IPS-20b (cell line): Measurements from ENCODE around the gene ANAPC10.
A peak's percentile ranks its signal among the peaks of the same experiment; 100 is the strongest.
"Not testable (repeated sequence)": the region's sequence is repeated elsewhere in the genome, so short reads cannot be mapped to it uniquely, and the experiment has no call there.

Experiments used
- H3K27ac ChIP-seq: one replicate; pipeline ENCODE4 v1.5.1; 2013; ENCODE audit warnings: low read length
- H3K27me3 ChIP-seq: 2 replicates; pipeline ENCODE4 v1.6.1; 2013; ENCODE audit warnings: mild to moderate bottlenecking, low read length, inconsistent platforms; ENCODE audit not compliant: insufficient read depth
- H3K36me3 ChIP-seq: 2 replicates; pipeline ENCODE4 v1.6.1; 2013; ENCODE audit warnings: low read depth, mild to moderate bottlenecking, inconsistent platforms, low read length, moderate library complexity; ENCODE audit not compliant: insufficient read depth
- H3K4me1 ChIP-seq: 2 replicates; pipeline ENCODE4 v1.6.1; 2013; ENCODE audit warnings: mild to moderate bottlenecking, control low read depth, inconsistent platforms, low read length, moderate library complexity; ENCODE audit not compliant: insufficient read depth
- H3K4me3 ChIP-seq: 2 replicates; pipeline ENCODE4 v1.5.1; 2013; ENCODE audit warnings: mild to moderate bottlenecking, low read length, inconsistent platforms
- H3K9ac ChIP-seq: 2 replicates; pipeline ENCODE4 v1.6.1; 2013; ENCODE audit warnings: low read depth, mild to moderate bottlenecking, inconsistent platforms, low read length, moderate library complexity
- H3K9me3 ChIP-seq: 2 replicates; pipeline ENCODE4 v1.6.1; 2013; ENCODE audit warnings: mild to moderate bottlenecking, low read depth, low read length, inconsistent platforms; ENCODE audit not compliant: insufficient read depth

ANAPC10 gene, protein sequence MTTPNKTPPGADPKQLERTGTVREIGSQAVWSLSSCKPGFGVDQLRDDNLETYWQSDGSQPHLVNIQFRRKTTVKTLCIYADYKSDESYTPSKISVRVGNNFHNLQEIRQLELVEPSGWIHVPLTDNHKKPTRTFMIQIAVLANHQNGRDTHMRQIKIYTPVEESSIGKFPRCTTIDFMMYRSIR

DNA sequence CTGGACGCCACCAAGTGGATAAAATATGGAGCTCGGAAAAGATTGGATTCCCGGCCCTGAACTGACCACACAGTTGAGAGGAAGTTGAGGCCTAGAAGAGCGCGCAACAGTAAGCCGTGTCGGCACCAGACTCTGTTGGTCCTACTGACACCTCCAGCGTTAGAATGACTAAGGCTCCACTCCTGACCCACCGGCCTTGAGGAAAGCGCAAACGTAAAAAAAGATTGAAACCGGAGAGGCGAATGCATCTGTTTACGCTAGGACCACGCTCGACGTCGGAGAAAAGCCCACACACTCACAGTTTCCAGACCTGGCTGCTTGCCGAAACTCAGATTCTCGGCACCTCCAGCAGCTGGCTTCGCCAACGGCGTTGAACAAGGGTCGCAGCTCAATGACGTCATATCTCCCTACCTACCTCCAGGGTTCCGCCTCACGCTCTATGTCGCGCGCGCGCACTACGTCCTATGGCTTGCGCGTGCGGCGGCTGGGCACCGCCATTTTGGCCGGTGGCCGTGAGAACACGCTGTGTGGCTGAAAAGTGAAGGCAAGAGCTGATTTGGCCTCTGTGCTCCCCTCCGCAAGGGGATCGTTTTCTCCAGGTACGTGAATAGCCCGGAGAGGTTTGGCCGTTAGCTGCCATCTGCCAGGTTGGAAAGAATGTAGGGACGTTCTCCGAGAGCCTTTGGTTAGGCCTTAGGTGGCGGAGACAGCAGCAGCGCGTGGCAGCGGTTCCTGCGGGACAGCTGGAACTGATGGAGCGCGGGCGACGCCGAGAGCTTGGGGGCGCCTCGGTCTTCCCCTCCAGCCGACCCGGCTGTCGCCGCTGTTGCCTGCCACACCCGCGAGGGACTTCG is at the start of gene ANAPC10, which contains the start of gene ABCE1:
ANAPC10 (minus strand) TSS at position 376 of the 854 bp plus-strand sequence. CDS start 2,097 bp downstream, outside the sequence.
ABCE1 (plus strand) TSS at position 491 of the 854 bp plus-strand sequence. CDS start 6,102 bp downstream, outside the sequence.
- Histone ChIP-seq H3K27ac (peak within 1 kb of the TSS; percentile 66), H3K36me3 (peaks cover 25% of the 10 kb centered on the region), H3K27me3 (no peaks in the 10 kb centered on the region), H3K4me1 (peaks cover 4% of the 10 kb centered on the region), H3K9me3 (no peaks in the 10 kb centered on the region; the same call in 1 of the 2 replicates), H3K9ac (peak within 1 kb of the TSS; percentile 97), H3K4me3 (peak within 1 kb of the TSS; percentile 94)

DNA sequence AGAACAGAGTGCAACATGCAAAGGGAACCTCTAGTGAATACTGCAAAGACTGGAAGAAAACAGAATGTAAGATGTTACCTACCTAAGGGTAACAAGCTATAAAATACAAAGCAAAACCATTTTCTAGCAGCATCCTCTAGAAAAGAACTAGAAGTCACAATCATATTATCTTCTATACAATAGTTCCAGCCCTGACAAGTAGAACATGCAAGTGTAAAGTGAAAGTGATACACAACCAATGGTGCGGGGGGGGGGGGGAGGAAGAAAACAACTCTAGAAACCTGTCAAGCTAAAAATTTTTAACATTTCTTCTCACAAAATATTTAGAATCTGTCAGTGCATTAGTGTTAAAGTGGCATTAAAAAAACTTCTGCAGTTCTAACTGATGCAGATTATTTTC is 38.2 kb upstream of the ANAPC10 start:
- H3K9ac ChIP-seq, H3K27ac ChIP-seq, H3K9me3 ChIP-seq, H3K4me3 ChIP-seq, H3K27me3 ChIP-seq, H3K4me1 ChIP-seq: not testable (repeated sequence)
- peaks cover 51% of the 10 kb centered on the region for H3K36me3 ChIP-seq

DNA sequence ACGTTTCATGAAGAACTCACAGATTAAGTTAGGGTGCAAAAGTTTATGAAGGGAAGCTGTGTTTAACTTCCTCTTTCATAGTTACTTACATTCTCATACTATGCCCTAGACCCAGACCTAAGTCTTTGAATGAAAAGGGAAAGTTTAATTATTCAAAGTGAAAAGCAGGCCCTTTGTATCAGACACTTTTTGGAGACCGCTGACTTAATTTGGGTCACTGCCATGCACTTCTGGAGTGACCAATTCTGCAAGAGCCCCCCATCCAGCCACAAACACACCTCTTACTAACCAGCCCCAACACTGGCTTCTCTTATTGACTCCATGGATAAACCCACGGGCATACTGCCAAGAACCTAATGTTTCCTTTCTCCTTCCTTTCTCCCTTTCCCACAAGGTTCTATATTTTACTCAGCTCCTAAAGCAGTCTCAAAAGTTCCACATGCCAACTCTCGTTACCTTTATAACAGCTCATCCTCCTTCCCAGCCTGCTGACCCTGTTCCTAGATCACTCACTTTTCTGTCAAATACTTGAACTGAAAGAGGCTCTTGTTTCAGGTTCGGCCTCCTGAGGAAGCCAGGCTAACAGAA is 34.6 kb upstream of the ANAPC10 start:
- no peak overlapping the region for H3K4me3 ChIP-seq
- no peak overlapping the region for H3K9ac ChIP-seq
- H3K27ac ChIP-seq, result no peak overlapping the region
- H3K9me3 ChIP-seq, result no peaks in the 10 kb centered on the region
- H3K4me1 ChIP-seq, result no peaks in the 10 kb centered on the region
- no peaks in the 10 kb centered on the region for H3K27me3 ChIP-seq
- H3K36me3 ChIP-seq, result peaks cover 42% of the 10 kb centered on the region

DNA sequence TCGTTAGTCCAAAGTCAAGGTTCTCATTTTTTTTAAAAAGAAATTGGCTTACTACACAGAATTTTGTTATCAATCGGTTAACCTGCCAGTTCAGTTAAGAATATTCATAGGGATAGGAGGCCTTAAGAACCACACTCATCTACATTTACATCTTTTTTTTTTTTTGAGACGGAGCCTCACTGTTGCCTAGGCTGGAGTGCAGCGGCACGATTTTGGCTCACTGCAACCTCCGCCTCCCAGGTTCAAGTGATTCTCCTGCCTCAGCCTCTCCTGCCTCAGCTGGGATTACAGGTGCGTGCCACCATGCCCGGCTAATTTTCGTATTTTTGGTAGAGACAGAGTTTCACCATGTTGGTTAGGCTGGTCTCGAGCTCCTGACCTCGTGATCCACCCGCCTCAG is 33.9 kb upstream of the ANAPC10 start:
- Histone ChIP-seq H3K27me3 (no peaks in the 10 kb centered on the region), H3K4me1 (no peaks in the 10 kb centered on the region), H3K4me3 (no peak overlapping the region), H3K27ac (no peak overlapping the region), H3K36me3 (peaks cover 42% of the 10 kb centered on the region), H3K9ac (no peak overlapping the region), H3K9me3 (no peaks in the 10 kb centered on the region)

DNA sequence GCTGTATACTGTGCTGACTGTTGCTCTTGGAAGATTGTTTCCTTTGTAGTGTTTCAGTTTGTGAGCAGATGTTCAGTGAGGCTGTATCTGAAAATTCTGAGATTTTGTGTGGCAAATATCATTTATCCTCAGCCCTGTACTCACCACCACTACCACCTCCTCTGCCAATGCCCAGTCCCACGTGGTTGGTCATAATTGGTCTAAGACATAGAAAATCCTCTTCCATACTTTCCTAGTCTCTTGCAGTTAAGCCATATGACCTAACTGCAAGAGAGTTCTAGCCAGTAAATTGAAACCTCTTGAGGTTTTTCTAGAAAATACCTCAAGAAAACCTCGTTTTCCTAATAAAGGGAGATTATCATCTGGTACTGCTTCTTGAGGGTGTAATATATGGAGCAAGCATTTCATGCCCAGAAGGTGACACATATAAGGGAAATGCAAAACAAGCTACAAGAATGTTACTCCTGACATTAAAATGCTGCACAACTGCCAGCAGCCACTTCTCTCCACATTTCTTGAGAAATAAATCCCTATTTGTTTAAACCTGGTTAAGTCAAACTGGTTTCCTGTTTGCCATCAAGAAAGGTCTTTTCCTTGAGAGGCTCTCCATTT is 32.9 kb upstream of the ANAPC10 start:
- no peaks in the 10 kb centered on the region for H3K4me1 ChIP-seq
- no peaks in the 10 kb centered on the region for H3K27me3 ChIP-seq
- H3K36me3 ChIP-seq, result peaks cover 48% of the 10 kb centered on the region
- H3K9me3 ChIP-seq, result no peaks in the 10 kb centered on the region
- no peak overlapping the region for H3K9ac ChIP-seq
- H3K27ac ChIP-seq, result no peak overlapping the region
- H3K4me3 ChIP-seq, result no peak overlapping the region

DNA sequence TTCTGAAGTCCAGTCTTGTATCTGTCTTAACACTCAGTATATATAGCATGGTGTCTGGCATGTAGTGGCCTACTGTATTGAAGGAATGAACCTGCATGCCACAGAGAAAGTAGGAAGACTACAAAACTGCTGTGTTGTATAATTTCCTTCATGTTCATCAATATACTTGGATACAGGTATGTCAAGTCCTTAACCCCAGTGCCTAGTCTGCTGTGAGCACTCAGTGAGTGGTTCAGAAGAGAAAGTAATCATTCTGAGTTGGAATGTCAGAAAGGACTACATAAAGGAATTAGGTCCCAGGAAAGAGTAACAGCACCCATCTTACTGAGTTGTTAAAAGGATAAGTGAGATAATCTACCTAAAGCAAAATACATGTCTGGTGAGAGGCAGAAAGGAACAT is 32.1 kb upstream of the ANAPC10 start:
- H3K9me3 ChIP-seq, result no peaks in the 10 kb centered on the region
- peaks cover 56% of the 10 kb centered on the region for H3K36me3 ChIP-seq
- no peaks in the 10 kb centered on the region for H3K4me1 ChIP-seq
- H3K9ac ChIP-seq, result no peak overlapping the region
- no peak overlapping the region for H3K4me3 ChIP-seq
- no peaks in the 10 kb centered on the region for H3K27me3 ChIP-seq
- H3K27ac ChIP-seq, result no peak overlapping the region

DNA sequence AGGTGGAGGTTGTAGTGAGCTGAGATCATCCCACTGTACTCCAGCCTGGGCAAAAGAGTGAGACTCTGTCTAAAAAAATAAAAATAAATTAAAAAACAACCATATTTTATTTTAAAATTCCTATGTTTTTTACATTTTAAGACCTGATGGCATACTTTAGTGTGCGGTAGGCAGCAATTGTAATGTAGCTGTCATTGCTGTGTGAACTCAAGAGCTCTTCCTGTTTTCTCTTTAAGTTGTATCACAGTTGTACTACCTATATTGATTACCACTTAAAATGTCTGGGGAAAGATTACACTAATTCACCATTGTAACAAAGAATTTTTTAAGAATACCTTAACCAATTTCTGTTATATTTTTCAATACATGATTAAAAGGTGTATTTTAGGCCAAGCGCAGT is 27.4 kb upstream of the ANAPC10 start:
- Histone ChIP-seq H3K9ac (no peak overlapping the region), H3K27ac (no peak overlapping the region), H3K4me1 (no peaks in the 10 kb centered on the region), H3K36me3 (peaks cover 98% of the 10 kb centered on the region), H3K27me3 (no peaks in the 10 kb centered on the region), H3K9me3 (no peaks in the 10 kb centered on the region), H3K4me3 (no peak overlapping the region)

DNA sequence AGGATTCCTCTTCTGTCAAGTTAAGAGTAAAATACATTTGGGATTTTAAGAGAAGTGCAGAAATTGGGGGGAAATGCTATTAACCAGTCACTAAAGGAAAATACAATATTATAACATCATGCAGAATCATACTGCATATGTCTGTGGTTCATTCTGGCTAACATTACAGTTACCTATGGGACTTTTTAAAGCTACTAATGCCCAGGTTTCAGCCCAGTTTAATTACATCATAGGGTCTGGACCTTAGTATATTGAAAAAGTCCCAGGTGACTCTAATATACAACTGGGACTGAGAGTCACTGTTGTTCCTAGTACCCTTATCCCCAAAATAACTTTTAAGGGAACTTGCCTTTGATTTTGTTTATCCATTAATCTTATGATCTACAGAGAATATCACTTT is 10.1 kb upstream of the ANAPC10 start:
- Histone ChIP-seq H3K36me3 (peaks cover 91% of the 10 kb centered on the region), H3K27me3 (no peaks in the 10 kb centered on the region), H3K9ac (no peak overlapping the region), H3K27ac (no peak overlapping the region), H3K4me1 (no peaks in the 10 kb centered on the region), H3K4me3 (no peak overlapping the region), H3K9me3 (no peaks in the 10 kb centered on the region)

DNA sequence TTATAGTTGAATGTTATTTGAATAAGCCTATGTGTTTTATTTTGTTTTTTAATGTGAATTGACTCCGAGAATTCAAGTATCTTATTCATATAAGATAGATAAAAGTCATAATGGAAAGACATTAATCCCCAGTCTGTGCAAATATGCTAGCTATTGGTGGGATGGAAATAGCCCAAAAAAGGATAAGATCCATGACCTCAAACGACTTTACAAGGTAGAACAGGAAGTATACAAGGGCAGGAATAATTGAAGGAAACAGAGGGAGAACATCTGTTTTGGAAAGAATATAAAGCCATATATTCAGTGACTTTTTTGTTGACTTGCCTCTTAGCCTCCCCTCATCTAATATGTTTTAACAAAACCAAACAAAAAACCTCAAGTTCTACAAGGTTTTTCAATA is 9.1 kb upstream of the ANAPC10 start:
- H3K27me3 ChIP-seq, result no peaks in the 10 kb centered on the region
- no peak overlapping the region for H3K9ac ChIP-seq
- H3K36me3 ChIP-seq, result peaks cover 81% of the 10 kb centered on the region

DNA sequence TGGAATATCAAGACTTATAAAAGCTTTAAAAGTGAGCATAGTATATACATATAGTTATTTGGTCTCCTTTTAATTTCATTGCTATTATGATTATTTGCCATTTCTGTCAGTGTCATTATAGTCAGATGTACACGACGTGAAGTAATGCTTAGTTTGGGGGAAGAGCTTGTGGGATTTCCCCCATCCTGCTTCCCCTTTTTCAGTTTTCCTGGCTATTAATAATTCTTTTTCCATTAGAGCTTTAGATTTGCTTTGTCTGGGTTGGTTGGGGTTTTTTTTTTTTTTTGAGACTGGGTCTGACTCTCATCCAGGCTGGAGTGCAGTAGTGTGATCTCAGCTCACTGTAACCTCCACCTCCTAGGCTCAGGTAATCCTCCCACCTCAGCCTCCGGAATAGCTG is 5.5 kb upstream of the ANAPC10 start:
- H3K36me3 ChIP-seq, result peaks cover 45% of the 10 kb centered on the region

More for the DNA sequence above, 9.1 kb upstream of the ANAPC10 start:
- Histone ChIP-seq H3K27ac (no peak overlapping the region), H3K4me1 (no peaks in the 10 kb centered on the region), H3K9me3 (no peaks in the 10 kb centered on the region), H3K4me3 (no peak overlapping the region)

DNA sequence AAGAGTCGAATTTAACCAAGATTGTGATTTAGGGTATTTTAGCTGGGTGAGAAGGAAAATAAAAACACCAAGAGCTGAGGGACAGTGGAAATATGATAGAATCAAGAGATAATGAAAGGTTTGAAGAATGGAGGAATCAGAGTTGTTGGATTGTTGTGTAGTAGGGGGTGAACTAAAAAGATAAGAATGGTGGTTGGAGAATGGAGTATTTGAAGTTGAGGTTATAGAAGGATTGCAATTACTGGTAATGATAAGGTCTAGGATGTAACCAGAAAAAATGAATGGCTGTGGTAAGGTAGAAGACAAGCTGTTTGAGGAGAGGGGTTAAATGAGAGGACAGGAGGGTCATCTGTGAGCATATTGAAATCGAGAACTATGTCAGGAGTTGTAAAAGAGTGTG is 4.6 kb upstream of the ANAPC10 start:
- Histone ChIP-seq H3K4me1 (peaks cover 4% of the 10 kb centered on the region; the same call in 1 of the 2 replicates), H3K27me3 (no peaks in the 10 kb centered on the region), H3K27ac (no peak overlapping the region), H3K9me3 (no peaks in the 10 kb centered on the region), H3K36me3 (peaks cover 36% of the 10 kb centered on the region), H3K4me3 (no peak overlapping the region), H3K9ac (no peak overlapping the region)

More for the DNA sequence above, 5.5 kb upstream of the ANAPC10 start:
- H3K9ac ChIP-seq, result no peak overlapping the region
- H3K4me3 ChIP-seq, result no peak overlapping the region
- no peak overlapping the region for H3K27ac ChIP-seq
- no peaks in the 10 kb centered on the region for H3K9me3 ChIP-seq
- H3K27me3 ChIP-seq, result no peaks in the 10 kb centered on the region
- peaks cover 4% of the 10 kb centered on the region; the same call in 1 of the 2 replicates for H3K4me1 ChIP-seq
